HFFc6 (cell line): Measurements from ENCODE around the gene PINK1. TPM values are rescaled to one million over a fixed set of nuclear protein-coding genes. Genes with fewer than 3 reads are reported as not detected.

Experiments used
- DNase-seq: peaks from one replicate; pipeline ENCODE4 v3.0.0-alpha.2; 2018
- H3K27ac Mint-ChIP-seq: 2 replicates; pipeline ENCODE4 v1.8.0; 2020; ENCODE audit warnings: mild to moderate bottlenecking, mixed read lengths
- H3K27me3 Mint-ChIP-seq: 2 replicates; pipeline ENCODE4 v1.8.0; 2021; ENCODE audit warnings: mild to moderate bottlenecking, moderate library complexity, mixed read lengths; ENCODE audit not compliant: insufficient read depth
- H3K36me3 Mint-ChIP-seq: 2 replicates; pipeline ENCODE4 v1.8.0; 2021; ENCODE audit warnings: low read depth, mixed read lengths
- H3K4me1 Mint-ChIP-seq: 2 replicates; pipeline ENCODE4 v1.8.0; 2020; ENCODE audit warnings: low read depth, mixed read lengths
- H3K4me3 Mint-ChIP-seq: 2 replicates; pipeline ENCODE4 v1.8.0; 2020; ENCODE audit warnings: mild to moderate bottlenecking, moderate library complexity, mixed read lengths
- H3K9me3 Mint-ChIP-seq: 2 replicates; pipeline ENCODE4 v1.8.0; 2020; ENCODE audit warnings: mild to moderate bottlenecking, mixed read lengths
- total RNA-seq, 6 experiments: library from RNA; stranded (reverse); fragmentation: NEBNext Ultra II Directional; extraction: Animal tissue kit (Norgen Biotek cat#: 25700); gene quantifications; 2 replicates in 1 of 6; 3 replicates in 5 of 6; pipeline ENCODE4 v1.2.3, GENCODE V29; 2021
- TF ChIP-seq, protein P1 (sequence below): fragments of 200-600 bp; sonication (generic); IDR thresholded peaks from 2 replicates; pipeline ENCODE4 v1.5.0; 2021; ENCODE audit warnings: antibody characterized with exemption, mild to moderate bottlenecking

PINK1 gene
- total RNA-seq, 6 experiments from 2014 or later, result 89.9 to 134 (median 99.1) TPM

DNA sequence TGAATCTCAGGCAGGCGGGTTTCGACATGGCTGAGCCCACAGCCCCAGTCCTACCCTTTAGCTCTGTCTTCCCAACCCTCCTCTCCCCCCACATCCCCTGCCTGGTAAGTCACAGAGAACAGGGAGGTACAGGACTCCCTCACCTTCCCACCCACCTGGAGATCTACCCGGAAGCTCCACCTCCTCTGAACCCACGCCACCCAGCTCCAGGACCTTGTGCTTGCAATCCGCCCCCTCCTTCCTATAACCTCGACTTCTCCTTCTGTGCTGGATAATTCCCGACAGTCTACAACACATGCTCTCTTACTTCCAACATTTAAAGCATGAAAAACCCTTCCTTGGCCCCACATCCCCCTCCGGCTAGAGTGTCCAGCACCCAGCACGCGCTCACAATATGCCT lies 62.3 kb downstream of the PINK1 start:
- TF ChIP-seq, protein P1, sequence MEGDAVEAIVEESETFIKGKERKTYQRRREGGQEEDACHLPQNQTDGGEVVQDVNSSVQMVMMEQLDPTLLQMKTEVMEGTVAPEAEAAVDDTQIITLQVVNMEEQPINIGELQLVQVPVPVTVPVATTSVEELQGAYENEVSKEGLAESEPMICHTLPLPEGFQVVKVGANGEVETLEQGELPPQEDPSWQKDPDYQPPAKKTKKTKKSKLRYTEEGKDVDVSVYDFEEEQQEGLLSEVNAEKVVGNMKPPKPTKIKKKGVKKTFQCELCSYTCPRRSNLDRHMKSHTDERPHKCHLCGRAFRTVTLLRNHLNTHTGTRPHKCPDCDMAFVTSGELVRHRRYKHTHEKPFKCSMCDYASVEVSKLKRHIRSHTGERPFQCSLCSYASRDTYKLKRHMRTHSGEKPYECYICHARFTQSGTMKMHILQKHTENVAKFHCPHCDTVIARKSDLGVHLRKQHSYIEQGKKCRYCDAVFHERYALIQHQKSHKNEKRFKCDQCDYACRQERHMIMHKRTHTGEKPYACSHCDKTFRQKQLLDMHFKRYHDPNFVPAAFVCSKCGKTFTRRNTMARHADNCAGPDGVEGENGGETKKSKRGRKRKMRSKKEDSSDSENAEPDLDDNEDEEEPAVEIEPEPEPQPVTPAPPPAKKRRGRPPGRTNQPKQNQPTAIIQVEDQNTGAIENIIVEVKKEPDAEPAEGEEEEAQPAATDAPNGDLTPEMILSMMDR, result no peak
- Mint-ChIP-seq H3K27me3 (peaks cover 5% of the 10 kb centered on the region), H3K4me1 (peaks cover 47% of the 10 kb centered on the region), H3K4me3 (peak overlapping the region; percentile 91), H3K36me3 (peaks cover 6% of the 10 kb centered on the region; the same call in 1 of the 2 replicates), H3K27ac (no peak overlapping the region), H3K9me3 (no peaks in the 10 kb centered on the region)
- no peak for DNase-seq

DNA sequence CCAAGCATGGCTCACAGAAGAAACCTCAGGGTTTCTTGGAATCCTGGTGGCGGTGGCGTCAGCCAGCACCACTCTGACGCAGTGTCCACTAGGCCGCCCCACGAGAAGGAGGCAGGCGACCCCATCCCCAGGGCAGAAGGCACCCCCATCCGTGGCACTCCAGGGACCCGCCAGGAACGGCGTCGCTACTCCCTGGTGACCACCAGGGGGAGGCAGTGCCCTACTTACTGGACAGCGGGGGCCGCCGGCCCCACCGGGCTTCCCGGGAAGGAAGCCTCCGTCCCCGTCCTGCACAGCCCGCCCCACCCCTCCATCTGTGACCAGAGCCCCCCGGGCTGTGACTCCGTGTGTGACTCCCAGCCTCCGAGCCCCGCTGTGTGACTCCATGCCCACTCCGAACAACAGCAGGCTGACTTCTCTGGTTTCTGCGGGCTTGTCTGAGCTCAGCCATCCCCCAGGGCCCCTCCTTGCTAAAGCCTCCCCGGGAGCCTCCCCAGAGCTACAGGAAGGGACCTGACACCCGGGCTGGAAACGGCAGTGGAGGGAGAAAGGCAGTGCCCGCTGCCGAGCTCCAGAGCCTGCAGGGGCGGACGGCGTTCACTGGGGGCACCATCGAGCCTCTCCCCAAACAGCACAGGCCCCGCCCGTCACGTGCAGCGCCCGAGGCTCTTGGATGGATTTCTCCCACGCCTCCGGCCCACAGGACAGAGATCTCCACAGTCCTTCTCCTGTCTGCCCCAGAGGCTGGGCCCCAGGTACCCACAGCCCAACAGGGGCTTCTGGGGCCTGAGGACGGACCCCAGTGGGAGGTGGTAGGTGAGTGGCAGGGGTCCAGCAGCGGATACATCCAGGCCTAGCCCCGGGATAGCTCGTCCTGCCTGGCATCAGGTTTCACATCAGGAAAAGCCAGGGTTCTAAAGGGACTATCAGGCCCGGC lies 63.4 kb downstream of the PINK1 start:
- Mint-ChIP-seq H3K27me3 (peaks cover 5% of the 10 kb centered on the region), H3K4me3 (peak overlapping the region; percentile 91), H3K4me1 (peaks cover 51% of the 10 kb centered on the region), H3K36me3 (peaks cover 6% of the 10 kb centered on the region; the same call in 1 of the 2 replicates), H3K27ac (peak overlapping the region; percentile 98), H3K9me3 (no peaks in the 10 kb centered on the region)
- TF ChIP-seq, protein P1, result peak; percentile 99
- DNase-seq, result peak; percentile 96

DNA sequence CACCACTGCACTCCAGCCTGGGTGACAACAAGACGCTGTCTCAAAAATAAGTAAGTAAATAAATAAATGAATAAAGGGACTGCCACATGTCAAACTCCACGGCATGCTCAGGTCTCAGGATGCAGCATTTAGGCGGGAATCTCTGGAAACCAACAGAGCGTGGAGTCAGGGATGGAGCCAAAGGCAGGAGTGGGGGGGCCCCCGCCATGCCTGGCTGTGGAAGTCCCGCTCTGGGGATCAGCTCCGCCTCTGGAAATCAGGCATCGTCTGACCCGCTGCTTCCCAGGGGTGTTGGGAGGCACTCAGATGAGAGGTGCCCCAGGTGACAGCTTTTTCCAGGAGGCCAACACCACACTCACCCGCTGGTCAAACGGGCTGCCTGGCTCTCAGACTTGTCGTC lies 64.3 kb downstream of the PINK1 start:
- no peak for DNase-seq
- Mint-ChIP-seq H3K36me3 (peaks cover 6% of the 10 kb centered on the region; the same call in 1 of the 2 replicates), H3K27me3 (peaks cover 5% of the 10 kb centered on the region), H3K4me1 (peaks cover 44% of the 10 kb centered on the region), H3K27ac (peak overlapping the region; percentile 98), H3K9me3 (no peaks in the 10 kb centered on the region), H3K4me3 (peak overlapping the region; percentile 91)
- TF ChIP-seq, protein P1, result no peak

DNA sequence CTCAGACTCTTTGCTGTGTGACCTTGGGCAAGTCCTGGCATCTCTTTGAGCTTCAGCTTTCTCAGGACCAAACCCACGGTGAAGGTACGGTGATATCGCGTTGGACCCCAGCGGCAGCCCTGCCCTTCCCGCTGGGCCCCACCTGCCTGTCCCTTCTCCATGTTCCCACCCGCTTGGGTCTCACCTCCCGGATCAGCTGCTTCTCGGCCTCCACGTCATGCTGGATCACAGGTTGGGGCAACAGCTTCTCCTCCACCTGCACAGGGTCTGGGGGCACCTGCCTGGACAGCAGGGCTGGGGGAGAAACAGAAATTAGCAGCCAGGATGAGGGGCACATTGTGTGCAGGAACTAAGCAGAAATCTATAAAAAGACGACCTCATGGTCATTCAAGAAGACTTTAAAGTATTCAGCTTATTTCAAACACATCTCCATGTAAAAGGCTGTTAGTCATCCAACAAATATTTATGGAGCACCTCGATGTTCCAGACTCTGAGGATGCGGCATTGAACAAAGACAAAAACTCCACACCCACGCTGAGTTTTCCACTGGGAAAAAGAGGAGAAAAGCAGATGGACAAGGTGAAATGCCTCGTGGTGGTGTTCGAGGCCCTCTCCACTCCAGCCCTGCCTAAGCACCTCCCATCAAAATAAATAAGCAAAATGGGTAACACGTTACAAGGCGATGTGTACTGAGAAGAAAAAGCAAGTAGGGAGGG lies 65.1 kb downstream of the PINK1 start:
- Mint-ChIP-seq H3K27ac (peak overlapping the region; percentile 98), H3K27me3 (peaks cover 5% of the 10 kb centered on the region), H3K4me3 (peak overlapping the region; percentile 86), H3K4me1 (peaks cover 44% of the 10 kb centered on the region), H3K36me3 (peaks cover 11% of the 10 kb centered on the region; the same call in 1 of the 2 replicates), H3K9me3 (no peaks in the 10 kb centered on the region)
- TF ChIP-seq, protein P1, result no peak
- DNase-seq, result peak; percentile 75

DNA sequence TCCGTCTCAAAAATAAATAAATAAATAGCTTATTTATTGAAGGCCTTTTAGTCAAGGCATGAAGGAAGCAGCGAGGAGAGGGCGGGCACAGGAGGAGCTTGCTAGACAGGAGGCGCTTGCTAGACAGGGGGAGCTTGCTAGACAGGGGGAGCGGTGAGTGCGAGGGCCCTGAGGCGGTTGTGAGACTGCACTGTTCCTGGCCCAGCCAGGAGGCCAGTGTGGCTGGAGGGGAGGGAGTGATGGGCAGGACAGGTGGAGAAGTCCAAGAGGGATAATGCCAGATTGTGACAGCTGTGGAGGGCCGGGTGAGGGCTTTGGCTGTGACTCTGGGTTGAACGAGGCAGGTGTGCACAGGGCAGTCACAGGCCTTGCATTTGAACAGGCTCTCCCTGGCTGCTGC lies 66.3 kb downstream of the PINK1 start:
- no peaks in the 10 kb centered on the region for H3K9me3 Mint-ChIP-seq

More for the DNA sequence above, 66.3 kb downstream of the PINK1 start:
- peaks cover 5% of the 10 kb centered on the region for H3K27me3 Mint-ChIP-seq
- H3K27ac Mint-ChIP-seq, result no peak overlapping the region
- DNase-seq, result no peak
- TF ChIP-seq, protein P1, result no peak
- H3K4me3 Mint-ChIP-seq, result no peak overlapping the region
- H3K36me3 Mint-ChIP-seq, result peaks cover 11% of the 10 kb centered on the region; the same call in 1 of the 2 replicates
- H3K4me1 Mint-ChIP-seq, result peaks cover 44% of the 10 kb centered on the region
